Central memory CD4-positive, alpha-beta T cell (primary cell): ENCODE results near the gene DNAJA4.
"Not testable (repeated sequence)": the region's sequence is repeated elsewhere in the genome, so short reads cannot be mapped to it uniquely, and the experiment has no call there.

Experiments used
- DNase-seq: peaks from one replicate; pipeline ENCODE4 v3.0.0; 2022

Gene DNAJA4

GRCh38 chr15:78244893-78245292, 19.5 kb upstream of the DNAJA4 start:
- DNase-seq: no peak

GRCh38 chr15:78245392-78245791, 19.0 kb upstream of the DNAJA4 start:
- DNase-seq: not testable (repeated sequence)

- not testable (repeated sequence) for DNase-seq
Measured at GRCh38 chr15:78245976-78246620, 18.3 kb upstream of the DNAJA4 start.

GRCh38 chr15:78247911-78248310, 16.5 kb upstream of the DNAJA4 start:
- no peak for DNase-seq

GRCh38 chr15:78249131-78249530, 15.2 kb upstream of the DNAJA4 start:
- DNase-seq: no peak

- no peak for DNase-seq
Measured at GRCh38 chr15:78251136-78251535, 13.2 kb upstream of the DNAJA4 start.

GRCh38 chr15:78255421-78256043, 8.8 kb upstream of the DNAJA4 start:
- DNase-seq: no peak

- DNase-seq: no peak
Measured at GRCh38 chr15:78256044-78256437, 8.3 kb upstream of the DNAJA4 start.

- DNase-seq: no peak
Measured at GRCh38 chr15:78257681-78258080, 6.7 kb upstream of the DNAJA4 start.

- DNase-seq: no peak
Measured at GRCh38 chr15:78259232-78259631, 5.1 kb upstream of the DNAJA4 start.

GRCh38 chr15:78260489-78260888, 3.9 kb upstream of the DNAJA4 start:
- no peak for DNase-seq

GRCh38 chr15:78261062-78261461, 3.3 kb upstream of the DNAJA4 start:
- no peak for DNase-seq

GRCh38 chr15:78263351-78263781, 996 bp upstream of the DNAJA4 start:
- no peak for DNase-seq

GRCh38 chr15:78263907-78264303, 457 bp upstream of the DNAJA4 start:
- DNase-seq: peak; percentile 5

GRCh38 chr15:78265137-78265460, 737 bp downstream of the DNAJA4 start:
- DNase-seq: no peak

- DNase-seq: no peak
Measured at GRCh38 chr15:78265752-78266224, 1.4 kb downstream of the DNAJA4 start.

- no peak for DNase-seq
Measured at GRCh38 chr15:78266229-78266628, 1.9 kb downstream of the DNAJA4 start.

GRCh38 chr15:78266806-78267205, 2.4 kb downstream of the DNAJA4 start:
- no peak for DNase-seq

- no peak for DNase-seq
Measured at GRCh38 chr15:78272316-78272715, 8.0 kb downstream of the DNAJA4 start.

- DNase-seq: no peak
Measured at GRCh38 chr15:78272776-78273175, 8.4 kb downstream of the DNAJA4 start.

- no peak for DNase-seq
Measured at GRCh38 chr15:78274994-78275393, 10.6 kb downstream of the DNAJA4 start.

GRCh38 chr15:78276064-78276943, 11.9 kb downstream of the DNAJA4 start:
- no peak for DNase-seq

- DNase-seq: no peak
Measured at GRCh38 chr15:78280319-78281072, 16.1 kb downstream of the DNAJA4 start.
